Activated CD8-positive, alpha-beta T cell treated with anti-CD3 and anti-CD28 coated beads, Interleukin-2, amount 10 ng/mL, durations not matched to agents 7 days and 5 days (primary cell): ENCODE measurements around the gene MBD5. TPM values are rescaled to one million over a fixed set of nuclear protein-coding genes. Genes with fewer than 3 reads are reported as not detected.
A peak's percentile ranks its signal among the peaks of the same experiment; 100 is the strongest.
"Not testable (repeated sequence)": the region's sequence is repeated elsewhere in the genome, so short reads cannot be mapped to it uniquely, and the experiment has no call there.

ENCODE experiments used
- ATAC-seq: fragments of 150-1000 bp; cut with Tn5 transposase; one replicate; pipeline ENCODE4 v1.10.0; 2021; ENCODE audit warnings: moderate library complexity
- CTCF ChIA-PET: fragments of 350-600 bp; sonication (Branson Sonifier 250); formaldehyde crosslinking; loops from one replicate; lab custom pipeline; 2021; ENCODE audit warnings: antibody characterized with exemption; lab: Charles Lee
- POLR2A ChIA-PET: fragments of 350-600 bp; sonication (Branson Sonifier 250); formaldehyde crosslinking; loops from one replicate; lab custom pipeline; 2021; ENCODE audit warnings: antibody characterized with exemption; lab: Charles Lee
- DNase-seq: peaks from one replicate; pipeline ENCODE4 v3.0.0-alpha.2; 2020
- H3K27ac Mint-ChIP-seq: one replicate; pipeline ENCODE4 v1.8.0; 2021; ENCODE audit warnings: mild to moderate bottlenecking, mixed read lengths
- H3K27me3 Mint-ChIP-seq: one replicate; pipeline ENCODE4 v1.8.0; 2021; ENCODE audit warnings: low read depth, mixed read lengths
- H3K36me3 Mint-ChIP-seq: one replicate; pipeline ENCODE4 v1.8.0; 2021; ENCODE audit warnings: low read depth, mixed read lengths
- H3K4me1 Mint-ChIP-seq: one replicate; pipeline ENCODE4 v1.8.0; 2021; ENCODE audit warnings: low read depth, mixed read lengths
- H3K4me3 Mint-ChIP-seq: one replicate; pipeline ENCODE4 v1.8.0; 2021; ENCODE audit warnings: mild to moderate bottlenecking, mixed read lengths
- H3K9me3 Mint-ChIP-seq: one replicate; pipeline ENCODE4 v1.8.0; 2022; ENCODE audit warnings: mixed read lengths; ENCODE audit not compliant: insufficient read depth
- total RNA-seq, 2 experiments: library from RNA; stranded (reverse); gene quantifications; one replicate each; pipeline ENCODE4 v1.2.3, GENCODE V29; 2021

Gene MBD5
- 10 to 100 TPM; 27.0 to 31.3 TPM for total RNA-seq

DNA sequence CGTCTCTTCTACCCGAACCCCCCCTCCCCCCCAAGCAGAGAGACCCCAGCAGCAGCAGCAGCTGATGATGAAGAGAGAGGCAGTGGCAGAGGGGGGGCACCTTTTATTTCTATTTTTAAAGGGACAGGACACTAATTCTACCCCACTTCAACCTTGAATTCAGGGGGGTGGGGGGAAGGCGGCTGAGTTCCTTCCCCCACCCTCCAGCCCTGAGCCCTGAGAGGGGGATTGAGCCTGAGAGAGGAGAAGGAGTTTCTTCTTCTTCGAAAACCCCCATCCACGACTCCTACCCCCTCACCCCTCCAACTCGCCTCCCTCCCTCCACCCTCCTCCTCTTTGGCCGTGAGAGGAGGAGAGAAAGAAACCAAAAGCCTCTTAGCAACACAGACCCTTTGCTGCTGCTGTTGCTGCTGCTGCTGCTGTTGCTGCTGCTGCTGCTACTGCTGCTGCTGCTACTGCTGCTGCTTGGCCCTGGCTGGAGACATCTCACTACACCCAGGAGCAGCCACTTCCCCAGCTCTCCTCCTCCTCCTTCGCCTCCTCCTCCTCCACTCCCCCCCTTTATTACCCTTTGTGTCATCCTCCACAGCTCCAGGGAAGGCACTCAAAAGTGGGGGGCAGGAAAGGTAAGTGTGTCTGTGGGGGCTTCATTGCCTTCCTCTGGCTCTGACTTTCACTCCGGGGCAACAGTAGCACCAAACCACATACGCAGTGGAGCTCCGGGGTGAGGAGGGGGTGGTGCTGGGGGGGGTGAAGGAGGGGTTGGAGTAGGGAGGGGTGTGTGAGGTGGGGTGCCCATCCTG is at the start of gene MBD5:
TSS of gene MBD5 (plus strand) at position 33 of the 803 bp plus-strand sequence.
- no peaks in the 10 kb centered on the region for H3K27me3 Mint-ChIP-seq
- peaks cover 47% of the 10 kb centered on the region for H3K4me1 Mint-ChIP-seq
- CTCF ChIA-PET = interaction anchor here (0.7 to 2.1 kb wide), 5 partner anchors 12 to 625 kb away, joined by 3 to 12 read pairs (median 3); no protein-coding TSS in a partner anchor
- DNase-seq = peak; percentile 74
- H3K4me3 Mint-ChIP-seq = peak within 1 kb of the TSS; percentile 99
- no peaks in the 10 kb centered on the region for H3K9me3 Mint-ChIP-seq
- POLR2A ChIA-PET = interaction anchor here (0.6 to 2.0 kb wide), 10 partner anchors 12 to 849 kb away, joined by 3 to 10 read pairs (median 3); no protein-coding TSS in a partner anchor
- peaks cover 6% of the 10 kb centered on the region for H3K36me3 Mint-ChIP-seq
- H3K27ac Mint-ChIP-seq = peak within 1 kb of the TSS; percentile 95
- ATAC-seq = peak; percentile 59

DNA sequence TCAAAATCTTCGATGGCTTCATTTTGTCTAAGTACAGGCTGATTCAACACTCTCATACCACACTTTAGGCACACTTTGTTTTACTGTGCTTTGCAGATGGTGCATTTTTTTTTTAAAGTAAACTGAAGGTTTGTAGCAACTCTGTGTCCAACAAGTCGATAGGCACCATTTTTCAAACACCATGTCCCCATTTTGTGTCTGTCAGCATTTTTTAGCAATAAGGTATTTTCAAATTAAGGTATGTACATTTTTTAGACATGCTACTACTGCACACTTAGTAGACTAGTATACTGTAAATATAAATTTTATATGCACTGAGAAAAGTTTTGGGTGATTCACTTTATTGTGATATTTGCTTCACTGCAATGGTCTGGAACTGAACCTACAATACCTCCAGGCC is 44.8 kb upstream of the MBD5 start:
- CTCF ChIA-PET = no interaction called here
- Mint-ChIP-seq H3K4me3 (no peak overlapping the region), H3K27ac (no peak overlapping the region), H3K27me3 (no peaks in the 10 kb centered on the region), H3K4me1 (peaks cover under 1% of the 10 kb centered on the region), H3K9me3 (peaks cover 10% of the 10 kb centered on the region), H3K36me3 (peaks cover 24% of the 10 kb centered on the region)
- ATAC-seq = no peak
- POLR2A ChIA-PET = no interaction called here
- no peak for DNase-seq

DNA sequence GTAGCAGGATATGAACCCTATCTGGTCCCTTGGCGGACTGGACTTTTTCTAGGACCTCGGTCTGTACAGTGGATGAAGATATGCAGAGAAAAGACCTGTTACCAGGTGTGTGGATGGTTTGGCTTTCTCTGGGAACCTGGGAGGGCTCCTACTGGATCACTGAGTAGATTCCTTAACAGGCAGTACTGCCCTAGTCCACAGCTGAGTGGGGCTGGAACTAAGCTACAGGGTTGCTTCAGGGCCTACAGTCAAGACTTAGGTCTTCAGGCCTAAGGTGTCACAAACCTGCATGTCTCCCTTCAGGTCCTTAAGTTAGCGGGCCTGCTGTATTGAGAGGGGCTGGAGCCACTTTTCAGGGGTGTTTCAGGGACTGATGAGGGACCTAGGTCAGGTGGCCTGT is 43.2 kb upstream of the MBD5 start:
- Mint-ChIP-seq H3K9me3 (peaks cover 10% of the 10 kb centered on the region), H3K4me1 (peaks cover 2% of the 10 kb centered on the region), H3K27ac (no peak overlapping the region), H3K4me3 (no peak overlapping the region), H3K36me3 (peaks cover 23% of the 10 kb centered on the region), H3K27me3 (no peaks in the 10 kb centered on the region)
- no peak for DNase-seq
- ATAC-seq = no peak
- ChIA-PET CTCF (interaction anchor here (0.9 kb wide), 1 partner anchor 12 kb away, joined by 3 read pairs; no protein-coding TSS in a partner anchor), POLR2A (no interaction called here)

DNA sequence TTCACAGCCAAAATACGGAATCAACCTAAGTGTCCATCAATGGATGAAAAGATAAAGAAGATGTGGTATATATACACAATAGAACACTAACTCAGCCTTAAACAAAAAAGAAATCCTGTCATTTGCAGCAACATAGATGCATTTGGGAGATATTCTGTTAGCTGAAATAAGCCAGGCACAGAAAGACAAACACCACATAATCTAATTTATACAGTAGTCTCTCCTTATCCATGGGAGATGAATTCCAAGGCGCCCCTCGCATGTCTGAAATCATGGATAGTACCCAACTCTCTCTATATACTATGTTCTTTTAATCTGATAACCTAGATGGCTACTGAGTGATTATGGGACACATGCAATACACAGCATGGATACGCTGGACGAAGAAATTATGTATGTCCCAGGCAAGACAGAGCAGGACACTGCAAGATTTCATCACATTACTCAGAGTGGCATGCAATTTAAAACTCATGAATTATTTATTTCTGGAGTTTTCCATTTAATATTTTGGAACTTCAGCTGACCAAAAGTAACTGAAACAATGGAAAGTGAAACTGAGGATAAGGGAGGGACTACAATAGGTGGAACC is 39.9 kb upstream of the MBD5 start:
- no peak overlapping the region for H3K4me3 Mint-ChIP-seq
- H3K9me3 Mint-ChIP-seq = peaks cover 10% of the 10 kb centered on the region
- CTCF ChIA-PET = no interaction called here
- ATAC-seq (no peak), DNase-seq (no peak)
- H3K36me3 Mint-ChIP-seq = peaks cover 16% of the 10 kb centered on the region
- peaks cover 2% of the 10 kb centered on the region for H3K4me1 Mint-ChIP-seq
- H3K27me3 Mint-ChIP-seq = no peaks in the 10 kb centered on the region
- POLR2A ChIA-PET = no interaction called here
- H3K27ac Mint-ChIP-seq = no peak overlapping the region

DNA sequence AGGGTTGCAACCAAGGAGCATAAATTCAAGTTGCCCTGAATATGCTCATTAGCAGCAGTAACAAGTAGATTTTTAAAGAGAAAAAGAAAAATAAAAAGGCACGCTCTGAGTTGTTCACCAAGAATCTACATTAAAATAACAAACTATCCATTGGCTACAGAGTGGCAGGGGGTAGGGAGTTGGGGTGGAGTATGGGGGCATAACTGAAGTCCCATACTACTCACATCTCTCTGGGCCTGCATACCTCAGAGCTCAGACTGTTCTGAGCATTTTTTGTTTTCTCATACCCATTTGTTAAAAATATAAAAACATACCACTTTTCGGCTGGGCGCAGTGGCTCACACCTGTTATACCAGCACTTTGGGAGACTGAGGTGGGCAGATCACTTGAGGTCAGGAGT is 31.8 kb upstream of the MBD5 start:
- no peak for DNase-seq
- Mint-ChIP-seq H3K36me3 (peaks cover under 1% of the 10 kb centered on the region), H3K9me3 (no peaks in the 10 kb centered on the region), H3K27ac (no peak overlapping the region), H3K4me1 (peaks cover 10% of the 10 kb centered on the region), H3K27me3 (no peaks in the 10 kb centered on the region), H3K4me3 (no peak overlapping the region)
- no peak for ATAC-seq
- CTCF ChIA-PET = interaction anchor here (0.6 to 3.7 kb wide), 18 partner anchors 9 to 1028 kb away, joined by 3 to 74 read pairs (median 3); partner anchors contain the start of genes MBD5 and ORC4
- POLR2A ChIA-PET = no interaction called here

DNA sequence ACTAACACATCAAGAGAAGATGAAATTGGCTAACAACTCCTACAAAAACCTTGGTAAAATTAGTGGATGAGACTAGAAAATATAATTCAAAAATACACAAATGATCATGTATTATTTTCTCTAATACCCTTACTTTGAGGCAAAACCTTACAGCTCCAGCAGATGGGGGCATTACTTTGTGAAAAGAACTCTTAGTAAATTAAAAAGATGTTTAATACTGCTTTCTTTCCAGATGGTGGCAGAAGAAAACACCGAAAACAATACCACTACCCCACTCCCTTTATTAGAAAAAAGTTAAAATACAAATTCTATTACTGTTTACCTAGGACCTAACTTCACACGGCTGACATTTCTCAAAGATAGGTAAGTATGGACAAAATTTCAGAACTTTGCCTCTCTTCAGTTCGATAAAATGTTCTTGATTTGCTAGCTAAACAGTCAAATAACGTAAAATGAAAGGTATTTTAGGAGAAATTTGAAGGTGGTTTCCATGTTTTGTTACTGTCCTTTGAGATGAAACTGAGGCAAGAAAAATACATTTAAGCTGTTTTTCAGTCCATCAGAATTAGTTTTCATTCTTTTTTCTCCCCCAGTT is 31.0 kb upstream of the MBD5 start:
- Mint-ChIP-seq H3K27ac (no peak overlapping the region), H3K4me3 (no peak overlapping the region), H3K27me3 (no peaks in the 10 kb centered on the region), H3K36me3 (peaks cover 6% of the 10 kb centered on the region), H3K9me3 (no peaks in the 10 kb centered on the region), H3K4me1 (peaks cover 10% of the 10 kb centered on the region)
- DNase-seq (peak; percentile 43), ATAC-seq (no peak)
- POLR2A ChIA-PET = no interaction called here
- CTCF ChIA-PET = interaction anchor here (0.6 to 3.7 kb wide), 21 partner anchors 10 to 1027 kb away, joined by 3 to 74 read pairs (median 3); partner anchors contain the start of genes MBD5 and ORC4

DNA sequence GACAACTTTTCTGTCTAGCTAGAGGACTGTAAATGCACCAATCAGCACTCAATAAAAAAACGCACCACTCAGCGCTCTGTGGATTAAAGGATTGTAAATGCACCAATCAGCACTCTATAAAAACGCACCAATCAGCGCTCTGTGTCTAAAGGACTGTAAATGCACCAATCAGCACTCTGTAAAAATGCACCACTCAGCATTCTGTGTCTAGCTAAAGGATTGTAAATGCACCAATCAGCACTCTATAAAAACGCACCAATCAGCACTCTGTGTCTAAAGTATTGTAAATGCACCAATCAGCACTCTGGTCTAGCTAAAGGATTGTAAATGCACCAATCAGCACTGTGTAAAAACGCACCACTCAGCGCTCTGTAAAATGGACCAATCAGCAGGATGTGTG is 25.9 kb upstream of the MBD5 start:
- peaks cover 25% of the 10 kb centered on the region for H3K36me3 Mint-ChIP-seq

DNA sequence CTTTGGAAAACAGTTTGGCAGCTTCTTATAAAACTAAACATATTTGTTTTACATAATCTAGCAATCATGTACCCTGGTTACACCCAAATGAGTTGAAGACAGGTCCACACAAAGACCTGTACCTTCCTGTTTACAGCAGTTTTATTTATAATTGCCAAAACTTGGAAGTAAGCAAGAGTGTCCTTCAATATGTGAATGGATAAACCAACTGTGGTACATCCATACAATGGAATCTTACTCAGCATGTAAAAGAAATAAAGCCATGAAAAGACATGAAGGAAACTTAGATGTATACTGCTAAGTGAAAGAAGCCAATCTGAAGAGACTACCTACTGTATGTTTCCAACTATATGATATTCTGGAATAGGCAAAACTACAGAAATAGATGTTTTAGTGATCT is 24.1 kb upstream of the MBD5 start:
- H3K27ac Mint-ChIP-seq = no peak overlapping the region
- ATAC-seq (no peak), DNase-seq (no peak)
- no peak overlapping the region for H3K4me3 Mint-ChIP-seq
- peaks cover 13% of the 10 kb centered on the region for H3K4me1 Mint-ChIP-seq
- peaks cover 8% of the 10 kb centered on the region for H3K9me3 Mint-ChIP-seq
- CTCF ChIA-PET = interaction anchor here (1.3 kb wide), 1 partner anchor 512 kb away, joined by 3 read pairs; no protein-coding TSS in a partner anchor
- peaks cover 30% of the 10 kb centered on the region for H3K36me3 Mint-ChIP-seq
- no peaks in the 10 kb centered on the region for H3K27me3 Mint-ChIP-seq
- POLR2A ChIA-PET = no interaction called here

More for the DNA sequence above, 25.9 kb upstream of the MBD5 start:
- H3K27ac Mint-ChIP-seq, CTCF ChIA-PET, DNase-seq, H3K4me3 Mint-ChIP-seq, ATAC-seq, H3K27me3 Mint-ChIP-seq, H3K9me3 Mint-ChIP-seq: not testable (repeated sequence)
- POLR2A ChIA-PET = interaction anchor here (1.2 kb wide), 1 partner anchor 18 kb away, joined by 3 read pairs; no protein-coding TSS in a partner anchor
- peaks cover 13% of the 10 kb centered on the region for H3K4me1 Mint-ChIP-seq

DNA sequence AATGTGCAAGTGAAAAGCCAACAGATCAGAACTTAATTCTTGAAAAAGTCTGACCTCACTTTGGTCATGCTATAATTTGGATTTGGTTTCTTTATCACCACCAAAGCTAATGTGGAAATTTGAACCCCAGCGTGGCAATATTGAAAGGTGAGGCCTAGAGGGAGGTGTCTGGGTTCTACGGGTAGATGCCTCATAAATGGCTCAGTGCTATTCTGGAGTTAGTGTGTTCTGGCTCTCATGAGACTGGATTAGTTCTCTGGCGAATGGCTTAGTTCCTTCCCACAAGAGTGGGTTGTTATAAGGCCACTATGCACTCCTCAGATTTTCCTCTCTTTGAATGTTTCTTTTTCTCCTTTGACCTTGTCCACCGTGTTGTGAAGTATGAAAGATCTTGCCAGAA is 22.7 kb upstream of the MBD5 start:
- DNase-seq (no peak), ATAC-seq (no peak)
- POLR2A ChIA-PET = no interaction called here
- H3K27ac Mint-ChIP-seq = no peak overlapping the region
- peaks cover 20% of the 10 kb centered on the region for H3K9me3 Mint-ChIP-seq
- H3K36me3 Mint-ChIP-seq = peaks cover 43% of the 10 kb centered on the region
- H3K27me3 Mint-ChIP-seq = no peaks in the 10 kb centered on the region
- H3K4me1 Mint-ChIP-seq = peaks cover 4% of the 10 kb centered on the region
- H3K4me3 Mint-ChIP-seq = no peak overlapping the region
- CTCF ChIA-PET = no interaction called here

DNA sequence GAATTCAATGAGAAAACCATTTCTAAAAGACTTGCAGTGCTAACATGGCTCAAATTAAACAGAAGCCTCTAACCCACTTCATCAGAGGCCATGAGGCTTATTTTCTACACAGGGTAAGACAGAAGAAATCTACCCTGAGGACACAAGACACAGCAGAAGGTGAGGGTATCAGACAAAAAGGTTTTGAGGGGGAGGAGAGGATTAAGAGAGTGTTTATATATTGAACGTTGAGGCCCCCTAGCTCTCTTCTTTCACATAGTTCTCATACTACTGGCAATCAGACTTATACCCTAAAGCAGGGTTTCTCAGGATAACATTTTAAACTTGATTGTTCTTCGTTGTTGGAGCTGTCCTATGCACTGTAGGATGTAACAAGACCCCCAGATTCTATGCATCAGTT is 21.8 kb upstream of the MBD5 start:
- CTCF ChIA-PET = no interaction called here
- Mint-ChIP-seq H3K9me3 (peaks cover 27% of the 10 kb centered on the region), H3K36me3 (peaks cover 44% of the 10 kb centered on the region), H3K27ac (no peak overlapping the region), H3K4me3 (no peak overlapping the region), H3K4me1 (peaks cover 4% of the 10 kb centered on the region), H3K27me3 (no peaks in the 10 kb centered on the region)
- ATAC-seq (no peak), DNase-seq (no peak)
- POLR2A ChIA-PET = no interaction called here

DNA sequence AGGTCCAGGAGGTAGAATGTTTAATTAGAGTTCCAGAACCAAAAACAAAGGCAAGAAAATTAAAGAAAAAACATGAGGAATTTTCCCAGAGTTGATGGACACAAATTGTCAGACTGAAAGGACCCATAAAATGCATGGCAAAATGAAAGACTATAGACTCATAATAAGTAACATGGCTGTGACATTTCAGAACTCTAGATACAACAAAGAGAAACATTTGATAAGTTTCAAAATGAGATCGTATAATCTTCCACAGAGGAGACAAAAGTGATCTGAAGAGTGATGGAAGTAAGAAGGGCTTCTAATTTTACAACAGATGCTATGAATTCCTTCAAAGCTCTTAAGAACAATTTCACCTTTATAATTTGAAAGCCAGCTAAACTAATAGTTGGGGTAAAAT is 20.8 kb upstream of the MBD5 start:
- DNase-seq (no peak), ATAC-seq (no peak)
- ChIA-PET CTCF (interaction anchor here (0.7 to 1.9 kb wide), 2 partner anchors 10 to 509 kb away, joined by 3 to 4 read pairs; no protein-coding TSS in a partner anchor), POLR2A (no interaction called here)
- Mint-ChIP-seq H3K9me3 (peaks cover 27% of the 10 kb centered on the region), H3K4me3 (no peak overlapping the region), H3K4me1 (peaks cover 4% of the 10 kb centered on the region), H3K36me3 (peaks cover 40% of the 10 kb centered on the region), H3K27ac (no peak overlapping the region), H3K27me3 (no peaks in the 10 kb centered on the region)
